Activated gamma-delta T cell treated with Interleukin-2 at 50 U/mL for 16 hours (primary cell): ENCODE data around the gene DOCK2.
"Not testable (repeated sequence)": the region's sequence is repeated elsewhere in the genome, so short reads cannot be mapped to it uniquely, and the experiment has no call there.

Source experiments
- DNase-seq: peaks from one replicate; pipeline ENCODE4 v3.0.0-alpha.2; 2020

The DOCK2 gene

GRCh38 chr5:169637085-169637548 lies at the start of gene DOCK2:
Gene DOCK2 (plus strand): TSS chr5:169637275. CDS start chr5:169637327, 52 bp downstream.
- peak; percentile 65 for DNase-seq

DNA sequence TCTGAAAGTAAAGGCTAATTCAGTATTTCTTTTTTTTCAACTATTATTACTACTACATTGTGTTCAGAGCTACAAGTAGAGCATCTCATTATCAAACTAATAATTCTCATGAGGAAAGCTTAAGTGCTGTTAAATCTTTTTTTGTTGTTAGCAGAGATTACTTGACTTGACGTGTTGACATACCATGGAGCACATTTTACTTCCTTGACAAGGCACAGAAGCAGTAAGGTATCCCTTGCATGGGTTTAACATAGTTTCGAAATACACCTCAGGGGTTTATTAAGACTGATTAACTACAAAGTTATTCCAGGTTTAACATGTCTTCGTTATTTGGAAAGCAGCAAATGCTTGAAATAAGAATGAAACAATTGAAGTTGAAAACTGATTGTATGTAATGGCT lies 46.5 kb upstream of the DOCK2 start:
- DNase-seq: no peak

GRCh38 chr5:169591636-169592035 lies 45.4 kb upstream of the DOCK2 start:
- no peak for DNase-seq

DNA sequence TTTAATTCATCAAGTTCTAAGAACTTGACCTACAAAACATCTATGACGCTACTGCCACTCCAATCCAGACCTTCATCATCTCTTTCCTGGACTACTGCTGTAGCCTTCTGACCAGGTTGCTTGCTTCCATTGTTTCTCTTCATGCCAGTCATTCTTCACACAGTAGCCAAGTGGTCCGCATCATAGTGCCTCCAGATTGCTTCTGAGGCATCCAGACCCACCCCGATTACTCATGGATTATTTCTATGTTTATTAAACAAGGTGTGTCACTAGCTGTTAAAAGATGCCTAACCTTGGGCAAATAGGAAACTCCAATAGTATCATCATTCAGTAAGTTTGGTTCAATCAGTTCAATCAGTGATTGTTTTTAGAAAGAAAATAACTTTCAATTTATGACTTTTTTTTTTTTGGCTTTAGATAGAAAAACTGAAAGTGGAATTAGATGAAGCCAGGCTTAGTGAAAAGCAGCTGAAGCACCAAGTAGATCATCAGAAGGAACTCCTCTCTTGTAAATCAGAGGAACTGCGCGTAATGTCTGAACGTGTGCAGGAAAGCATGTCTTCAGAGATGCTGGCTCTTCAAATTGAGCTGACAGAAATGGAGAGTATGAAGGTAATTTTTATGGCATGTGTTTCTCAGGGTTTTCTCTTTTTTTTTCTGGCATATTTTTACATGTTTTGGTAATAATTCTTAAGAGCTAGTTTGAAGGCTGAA lies 44.0 kb upstream of the DOCK2 start:
- DNase-seq: no peak

DNA sequence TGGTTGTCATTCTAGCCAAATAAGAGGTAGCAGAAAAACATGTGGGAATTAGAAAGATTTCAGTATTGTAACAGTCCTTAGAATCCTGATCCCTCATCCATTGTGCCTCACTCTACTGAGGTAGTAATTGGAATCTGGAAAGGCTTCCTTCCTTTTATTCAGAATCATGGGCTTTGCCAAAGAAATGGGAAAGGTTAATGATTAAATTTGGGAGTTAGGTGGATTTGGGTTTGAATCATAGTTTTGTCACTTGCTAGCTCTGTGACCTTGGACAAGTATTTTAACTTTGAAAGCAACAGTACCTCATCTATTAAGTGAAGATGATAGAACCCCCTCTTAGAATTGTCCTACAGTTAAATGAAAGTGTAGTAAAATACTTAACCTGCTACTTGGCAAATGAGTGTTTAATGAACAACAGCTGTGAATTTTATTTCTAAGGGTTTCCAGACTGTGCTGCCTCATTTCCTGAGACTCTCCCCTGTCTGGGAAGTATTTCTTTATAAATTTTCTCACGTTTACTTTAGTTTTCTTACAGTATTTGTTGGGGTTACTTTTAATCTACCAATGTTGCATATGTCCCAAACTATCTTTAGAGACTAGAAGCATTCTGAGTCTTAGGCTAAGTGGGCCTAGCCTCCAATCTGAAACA lies 41.8 kb upstream of the DOCK2 start:
- no peak for DNase-seq

DNA sequence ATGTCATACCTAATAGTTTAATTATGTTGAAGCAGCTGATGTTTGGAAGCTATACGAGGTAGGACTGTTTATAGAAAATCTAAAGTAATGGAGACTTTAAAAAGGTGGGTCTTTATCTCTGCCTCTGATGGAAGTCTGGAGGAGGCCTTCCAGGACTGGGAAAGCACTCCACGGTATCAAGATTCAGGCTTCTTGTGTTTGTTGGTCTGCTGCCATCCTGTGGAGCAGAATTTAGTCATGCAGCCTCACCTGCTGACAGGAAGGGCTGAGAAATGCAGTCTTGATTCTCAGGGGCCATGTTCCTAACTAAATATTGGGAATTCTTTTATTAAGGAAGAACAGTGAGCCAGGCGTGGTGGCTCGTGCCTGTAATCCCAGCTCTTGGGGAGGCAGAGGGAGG lies 37.6 kb upstream of the DOCK2 start:
- no peak for DNase-seq

DNA sequence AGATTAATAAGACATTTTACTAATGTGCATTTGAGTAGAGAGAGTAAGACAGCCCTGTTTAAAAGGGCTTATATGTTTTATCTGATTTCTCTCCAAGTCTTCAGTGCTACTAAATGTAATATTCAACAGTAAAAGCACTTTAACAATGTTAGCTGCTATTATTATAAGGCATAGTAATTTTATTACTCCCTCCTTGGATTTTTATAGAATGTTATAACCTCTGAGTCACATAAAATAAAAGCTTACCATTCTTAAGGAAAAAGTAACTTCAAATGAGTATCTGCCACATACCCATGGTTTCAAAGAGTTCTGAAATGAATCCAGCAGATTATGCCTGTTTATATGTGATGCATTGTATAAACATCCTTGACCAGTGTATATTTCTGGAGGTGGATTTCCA lies 34.5 kb upstream of the DOCK2 start:
- no peak for DNase-seq

DNA sequence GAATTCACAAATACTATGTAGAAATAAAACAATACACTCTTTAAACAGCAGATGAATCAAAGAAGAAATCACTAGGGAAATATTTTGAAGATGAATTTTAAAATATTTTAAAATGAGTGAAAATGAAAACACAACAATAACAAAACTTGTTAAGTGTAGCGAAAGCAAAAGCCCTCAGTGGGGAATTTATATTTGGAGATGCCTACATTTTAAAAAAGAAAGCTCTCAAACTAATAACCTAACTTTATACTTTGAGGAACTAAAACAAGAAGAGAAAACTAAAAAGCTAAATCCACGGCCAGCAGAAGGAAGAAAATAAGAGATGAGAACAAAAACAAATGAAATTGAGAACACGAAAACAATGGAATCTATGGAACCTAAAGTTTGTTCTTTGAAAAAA lies 30.8 kb upstream of the DOCK2 start:
- no peak for DNase-seq

DNA sequence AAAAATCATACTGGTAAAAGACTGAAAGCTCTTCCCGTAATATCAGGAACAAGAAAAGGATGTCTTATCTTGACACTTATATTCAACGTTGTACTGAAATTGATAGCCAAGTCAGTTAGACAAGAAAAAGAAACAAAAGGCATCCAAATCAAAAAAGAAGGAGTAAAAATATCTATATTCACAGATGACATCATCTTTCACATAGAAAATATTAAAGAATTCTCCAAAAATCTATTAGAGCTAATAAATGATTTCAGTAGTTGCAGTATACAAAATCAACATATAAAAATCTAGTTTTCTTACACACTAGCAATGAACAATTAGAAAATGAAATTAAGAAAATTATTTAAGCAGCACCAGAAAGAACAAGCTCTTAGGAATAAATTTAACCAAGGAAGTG lies 29.2 kb upstream of the DOCK2 start:
- DNase-seq: no peak

DNA sequence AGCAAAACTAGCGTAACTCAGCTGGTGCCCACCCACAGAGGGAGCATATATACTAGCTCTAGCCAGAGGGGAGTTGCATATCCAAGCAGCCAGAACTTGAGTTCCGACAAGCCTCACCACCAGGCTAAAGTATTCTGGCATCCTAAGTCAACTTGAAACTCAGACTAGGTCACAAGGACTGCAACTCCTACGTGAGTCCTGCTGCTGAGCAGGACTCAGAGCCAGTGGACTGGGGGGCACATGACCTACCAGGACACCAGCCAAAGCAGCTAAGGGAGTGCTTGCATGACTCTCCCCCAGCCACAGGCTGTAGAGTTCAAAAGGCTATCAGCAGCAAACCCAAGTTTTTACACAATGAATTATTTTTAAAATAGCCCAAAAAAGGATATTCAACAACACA lies 27.4 kb upstream of the DOCK2 start:
- DNase-seq: no peak

GRCh38 chr5:169610606-169611005 lies 26.5 kb upstream of the DOCK2 start:
- DNase-seq: no peak

- DNase-seq: no peak
Measured at GRCh38 chr5:169615561-169615960, 21.5 kb upstream of the DOCK2 start.

DNA sequence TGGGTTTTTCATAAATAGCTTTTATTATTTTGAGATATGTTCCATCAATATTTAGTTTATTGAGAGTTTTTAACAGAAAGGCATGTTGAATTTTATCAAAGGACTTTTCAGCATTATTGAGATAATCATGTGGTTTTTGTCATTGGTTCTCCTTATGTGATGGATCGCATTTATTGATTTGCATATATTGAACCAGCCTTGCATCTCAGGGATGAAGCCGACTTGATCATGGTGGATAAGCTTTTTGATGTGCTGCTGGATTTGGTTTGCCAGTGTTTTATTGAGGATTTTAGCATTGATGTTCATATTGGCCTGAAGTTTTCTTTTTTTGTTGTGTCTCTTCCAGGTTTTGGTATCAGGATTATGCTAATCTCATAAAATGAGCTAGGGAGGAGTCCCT lies 12.8 kb upstream of the DOCK2 start:
- not testable (repeated sequence) for DNase-seq

- DNase-seq: no peak
Measured at GRCh38 chr5:169626779-169627178, 10.3 kb upstream of the DOCK2 start.

- no peak for DNase-seq
Measured at GRCh38 chr5:169627551-169627950, 9.5 kb upstream of the DOCK2 start.

DNA sequence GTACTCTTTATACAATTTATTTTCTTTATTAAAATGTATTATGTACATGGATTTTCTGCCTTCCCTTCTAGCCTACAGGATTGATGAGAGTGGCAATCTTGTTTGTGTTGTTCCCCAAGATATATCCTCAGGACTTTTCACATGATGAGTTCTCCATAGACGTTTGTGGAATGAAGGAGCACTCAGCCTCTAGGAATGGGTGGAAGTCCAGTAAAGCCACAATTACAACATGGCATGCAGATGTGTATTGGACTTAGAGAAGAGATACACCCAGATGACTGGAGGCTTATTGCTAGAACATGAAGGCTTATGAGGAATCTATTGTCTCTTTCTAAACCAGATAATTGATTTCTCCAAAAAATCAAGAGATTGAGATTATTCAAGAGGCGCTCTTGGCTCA lies 8.2 kb upstream of the DOCK2 start:
- DNase-seq: no peak

GRCh38 chr5:169629847-169630548 lies 7.1 kb upstream of the DOCK2 start:
- no peak for DNase-seq

DNA sequence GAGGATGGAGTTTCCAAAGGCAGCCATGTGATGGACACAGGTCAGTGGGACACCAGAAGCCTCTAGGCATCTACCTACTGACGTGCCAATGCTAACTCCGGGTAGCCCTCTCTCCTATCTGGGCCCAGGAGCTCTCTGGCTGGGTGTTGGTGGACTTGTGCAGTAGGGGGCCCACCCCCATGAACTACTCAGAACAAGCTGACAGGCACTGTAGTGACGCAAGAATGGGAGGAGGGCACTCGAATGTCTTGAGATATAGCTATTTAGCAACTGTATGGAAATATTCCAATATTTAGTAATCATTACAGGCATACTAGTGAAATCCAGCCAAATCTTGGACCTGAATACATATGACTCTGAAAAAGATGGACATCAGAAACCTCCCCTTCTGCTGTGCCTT lies 5.7 kb upstream of the DOCK2 start:
- no peak for DNase-seq

GRCh38 chr5:169632946-169633345 lies 4.1 kb upstream of the DOCK2 start:
- DNase-seq: no peak

DNA sequence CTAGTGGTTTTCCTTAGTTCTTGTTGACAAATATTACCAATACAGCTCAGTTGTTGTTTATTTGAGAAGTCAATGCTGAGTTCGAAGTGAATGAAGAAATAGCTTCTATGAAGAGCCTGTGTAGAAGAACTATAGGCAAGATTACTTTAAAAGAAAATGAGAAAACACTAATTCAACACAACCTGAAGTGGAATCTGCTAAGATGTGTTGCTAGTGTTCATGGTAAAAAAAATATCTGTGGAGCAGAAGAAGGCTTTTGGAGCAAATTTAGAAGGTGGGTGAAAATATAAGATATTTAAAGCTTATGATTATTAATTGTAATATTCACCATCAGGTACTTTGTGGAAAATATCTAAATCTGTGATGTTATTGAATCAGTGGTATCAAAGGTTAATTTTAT lies 2.5 kb upstream of the DOCK2 start:
- no peak for DNase-seq

DNA sequence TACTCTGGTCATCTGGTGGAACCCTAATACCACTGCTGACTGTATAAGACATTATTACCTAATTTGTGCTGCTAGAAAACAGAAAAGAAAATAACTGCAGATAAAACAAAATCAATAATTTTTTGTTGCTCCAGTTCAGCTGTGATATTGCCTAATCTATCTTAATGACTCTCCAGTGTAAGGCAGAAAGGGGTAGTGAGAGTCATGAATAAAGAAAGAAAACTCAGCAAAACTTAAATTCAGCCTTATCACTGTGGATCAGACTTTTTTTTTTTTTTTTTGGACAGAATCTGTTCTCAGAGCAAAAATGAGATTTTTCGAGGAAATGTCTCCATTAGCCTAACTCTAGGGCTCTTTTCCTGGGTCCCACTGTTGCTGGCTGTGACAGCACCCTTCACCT lies 1.1 kb upstream of the DOCK2 start:
- DNase-seq: no peak

DNA sequence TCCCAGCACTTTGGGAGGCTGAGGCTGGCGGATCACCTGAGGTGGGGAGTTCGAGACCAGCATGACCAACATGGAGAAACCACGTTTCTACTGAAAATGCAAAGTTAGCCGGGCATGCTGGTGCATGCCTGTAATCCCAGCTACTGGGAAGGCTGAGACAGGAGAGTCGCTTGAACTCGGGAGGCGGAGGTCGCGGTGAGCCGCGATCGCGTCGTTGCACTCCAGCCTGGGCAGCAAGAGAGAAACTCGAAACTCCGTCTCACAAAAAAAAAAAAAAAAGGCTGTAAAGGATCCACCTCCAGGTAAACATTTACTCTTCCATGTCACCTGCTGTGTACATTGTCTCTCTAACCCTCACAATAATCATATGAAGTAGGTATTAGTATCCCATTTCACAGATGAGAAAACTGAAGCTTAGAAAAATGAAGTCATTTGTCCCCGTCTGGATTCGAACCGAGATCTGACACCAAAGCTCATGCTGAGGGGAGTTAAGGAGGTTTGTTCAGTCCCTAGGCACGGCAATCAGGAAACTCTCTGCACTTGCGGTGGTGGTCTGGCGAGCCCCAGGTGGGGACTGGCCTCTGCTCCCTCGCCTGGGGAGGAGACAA lies 494 bp upstream of the DOCK2 start:
- no peak for DNase-seq

- peak; percentile 69 for DNase-seq
Measured at GRCh38 chr5:169637549-169638121, 560 bp downstream of the DOCK2 start.
